Gastroesophageal sphincter (tissue), 4 donors: ENCODE results near the gene STARD8. TPM values are rescaled to one million over a fixed set of nuclear protein-coding genes. Genes with fewer than 3 reads are reported as not detected.

Experiments used
- ATAC-seq: fragments of 150-250 bp; one replicate; pipeline ENCODE4 v1.9.1; 2016; ENCODE audit warnings: mild to moderate bottlenecking, moderate library complexity
- H3K27ac ChIP-seq, 4 donors: fragments of 200-600 bp; sonication (generic) in 3 of 4; 1 replicate in 3 of 4; 2 replicates in 1 of 4; pipeline ENCODE4 v1.5.1; 2016 to 2019
- H3K27me3 ChIP-seq: fragments of 200-600 bp; sonication (generic); one replicate; pipeline ENCODE4 v1.5.1; 2019
- H3K36me3 ChIP-seq, 2 donors: fragments of 200-600 bp; sonication (generic); one replicate each; pipeline ENCODE4 v1.5.1; 2019; ENCODE audit warnings: control low read depth in 1 of 2
- H3K4me1 ChIP-seq, 3 donors: fragments of 200-600 bp; sonication (generic); 1 replicate in 2 of 3; 2 replicates in 1 of 3; pipeline ENCODE4 v1.5.1; 2016 to 2019; ENCODE audit warnings: control low read depth in 2 of 3
- H3K4me3 ChIP-seq, 2 donors: fragments of 200-600 bp; sonication (generic); one replicate each; pipeline ENCODE4 v1.5.1; 2019; ENCODE audit warnings: mild to moderate bottlenecking in 1 of 2, moderate library complexity in 1 of 2
- H3K9me3 ChIP-seq, 3 donors: fragments of 200-600 bp; sonication (generic); one replicate each; pipeline ENCODE4 v1.5.1; 2017 to 2019; ENCODE audit warnings: control low read depth in 2 of 3
- CTCF ChIP-seq, 4 experiments: fragments of 200-600 bp in 2 of 4; fragments of 450-650 bp in 2 of 4; sonication (generic) in 1 of 4; IDR thresholded peaks; one replicate each; pipeline ENCODE4 v1.5.1; 2017 to 2019; ENCODE audit warnings: antibody characterized with exemption in 4 of 4, mild to moderate bottlenecking in 2 of 4, moderate library complexity in 2 of 4
- EP300 ChIP-seq: sonication (generic); formaldehyde crosslinking; IDR thresholded peaks from one replicate; pipeline ENCODE4 v1.6.1; 2017; ENCODE audit warnings: antibody characterized with exemption, mild to moderate bottlenecking
- POLR2A ChIP-seq, 2 donors: fragments of 450-650 bp; IDR thresholded peaks; one replicate each; pipeline ENCODE4 v1.6.1; 2017; ENCODE audit warnings: antibody characterized with exemption in 2 of 2, mild to moderate bottlenecking in 2 of 2, moderate library complexity in 1 of 2
- POLR2AphosphoS5 ChIP-seq: sonication (generic); formaldehyde crosslinking; IDR thresholded peaks from one replicate; pipeline ENCODE4 v1.6.1; 2017; ENCODE audit warnings: antibody characterized with exemption
- WGBS, 2 donors: methylation state at CpG; one replicate each; pipeline ENCODE4 v1.1.5; 2018; ENCODE audit warnings: low coverage in 1 of 2; 5-methylcytosine and 5-hydroxymethylcytosine counted together
- small RNA-seq, 4 donors: library from RNA; depleted of rRNA; stranded (forward); fragments of <200 nt; gene quantifications; one replicate each; pipeline ENCODE3, GENCODE V24; 2016
- total RNA-seq, 4 donors: library from RNA; depleted of rRNA; stranded (reverse); fragments of >200 nt; gene quantifications; one replicate each; pipeline ENCODE4 v1.1.0, GENCODE V29; 2016

Gene STARD8
- total RNA-seq, 4 donors from 2014 or later: 8.9 to 15.8 (median 10.8) TPM

GRCh38 chrX:68761086-68761485 lies 113.6 kb downstream of the STARD8 start:
- H3K4me1 ChIP-seq: peaks cover 0 to 59% (median 0%) of the 10 kb centered on the region in 3 donors
- no peaks in the 10 kb centered on the region for H3K27me3 ChIP-seq
- no peaks in the 10 kb centered on the region for H3K36me3 ChIP-seq
- TF ChIP-seq CTCF (IDR thresholded peaks at IDR 0.05) (no peak), POLR2A (IDR thresholded peaks at IDR 0.05) (no peak), POLR2AphosphoS5 (no peak), EP300 (no peak)
- H3K27ac ChIP-seq: peak overlapping the region in 3 of 4 donors; percentile 44 to 78 (median 71)
- no peak for ATAC-seq
- H3K4me3 ChIP-seq: no peak overlapping the region
- 83% methylated on average over 1 of the region's 2 CpGs; no CpG with 5 or more reads in 1 of the 2 donors for WGBS, 2 donors
- H3K9me3 ChIP-seq: no peaks in the 10 kb centered on the region

- peak overlapping the region; percentile 6 to 77 (median 58) for H3K27ac ChIP-seq
- H3K4me1 ChIP-seq: peaks cover 0 to 44% (median 0%) of the 10 kb centered on the region in 3 donors
- H3K36me3 ChIP-seq: no peaks in the 10 kb centered on the region
- no peak overlapping the region for H3K4me3 ChIP-seq
- no peaks in the 10 kb centered on the region for H3K27me3 ChIP-seq
- H3K9me3 ChIP-seq: no peaks in the 10 kb centered on the region
- TF ChIP-seq CTCF (IDR thresholded peaks at IDR 0.05) (peak in 1 of 4 experiments; percentile 24), POLR2A (IDR thresholded peaks at IDR 0.05) (no peak), POLR2AphosphoS5 (no peak)
- ATAC-seq: peak; percentile 74
These were observed 115.3 kb downstream of the STARD8 start for GRCh38 chrX:68762766-68763165.

GRCh38 chrX:68763481-68763880 lies 116.0 kb downstream of the STARD8 start:
- H3K4me1 ChIP-seq: peaks cover 0 to 37% (median 0%) of the 10 kb centered on the region in 3 donors
- peak; percentile 42 for ATAC-seq
- no peaks in the 10 kb centered on the region for H3K27me3 ChIP-seq
- peak overlapping the region in 3 of 4 donors; percentile 44 to 77 (median 71) for H3K27ac ChIP-seq
- TF ChIP-seq CTCF (IDR thresholded peaks at IDR 0.05): no peak
- no peak for TF ChIP-seq POLR2A (IDR thresholded peaks at IDR 0.05)
- TF ChIP-seq EP300: no peak
- no peak for TF ChIP-seq POLR2AphosphoS5
- H3K36me3 ChIP-seq: no peaks in the 10 kb centered on the region
- H3K4me3 ChIP-seq: no peak overlapping the region
- WGBS, 2 donors: 59 to 80% methylated on average over 2 of the region's 4 CpGs
- H3K9me3 ChIP-seq: no peaks in the 10 kb centered on the region

Small RNA genes lying within 50 kb of the gene (small RNA-seq; reads per million reads assigned to genes)
- gene COX6CP12: 0 reads per million in 4 donors

Other genes with a start within 250 kb of the STARD8 start
- 10 to 100 TPM in 2 of 4 donors, 1 to 10 TPM in 2; 6.9 to 14.0 (median 10.2) TPM for gene OPHN1, start 214.2 kb upstream of the STARD8 start, total RNA-seq
- gene YIPF6, start 148.6 kb upstream of the STARD8 start, total RNA-seq: 10 to 100 TPM; 25.4 to 41.3 (median 37.4) TPM
- 10 to 100 TPM; 17.5 to 36.0 (median 28.5) TPM for gene EFNB1, start 181.4 kb downstream of the STARD8 start, total RNA-seq